ENCODE measurements around the gene CRB1.
"Not testable (repeated sequence)": the region's sequence is repeated elsewhere in the genome, so short reads cannot be mapped to it uniquely, and the experiment has no call there.

Gene CRB1

DNA sequence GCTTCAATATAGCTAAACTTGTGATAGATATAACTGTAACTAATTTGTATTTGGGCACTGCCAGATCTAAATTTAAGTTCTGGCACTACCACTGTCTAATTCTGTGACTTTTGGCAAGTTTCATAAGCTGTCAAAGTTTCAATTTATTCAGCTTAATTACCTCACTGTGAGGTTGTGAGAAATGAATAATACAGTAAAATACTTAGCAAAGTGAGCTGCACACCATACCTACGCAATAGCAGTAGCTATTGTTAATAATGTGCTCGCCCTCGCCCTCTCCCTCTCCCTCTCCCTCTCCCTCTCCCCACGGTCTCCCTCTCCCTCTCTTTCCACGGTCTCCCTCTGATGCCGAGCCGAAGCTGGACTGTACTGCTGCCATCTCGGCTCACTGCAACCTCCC lies 136.7 kb downstream of the CRB1 start:
- H4K8ac ChIP-seq (ENCODE audit: low read depth, low read length); H3K23ac ChIP-seq (ENCODE audit: low read depth, low read length, poor library complexity); H3K14ac ChIP-seq (ENCODE audit: low read length); H3K4me2 ChIP-seq (ENCODE audit: insufficient read depth, low read length, poor library complexity, severe bottlenecking); H2BK15ac ChIP-seq (ENCODE audit: low read length); H3K4me3 ChIP-seq (ENCODE audit: low read length in 2 of 2); H3K9ac ChIP-seq (ENCODE audit: low read depth, low read length, poor library complexity); H4K91ac ChIP-seq (ENCODE audit: low read depth, low read length, poor library complexity); H3K27me3 ChIP-seq (ENCODE audit: control insufficient read depth in 3 of 3, insufficient read depth in 3 of 3, low read depth in 1 of 3, low read length in 3 of 3); H3K18ac ChIP-seq (ENCODE audit: low read length); H3K4me1 ChIP-seq (ENCODE audit: control insufficient read depth in 2 of 2, insufficient read depth in 1 of 2, low read depth in 1 of 2, low read length in 2 of 2); H2BK12ac ChIP-seq (ENCODE audit: low read length); H2AK5ac ChIP-seq (ENCODE audit: low read depth, low read length); H3K79me1 ChIP-seq (ENCODE audit: low read depth, low read length); H3K4ac ChIP-seq (ENCODE audit: low read length); H3K9me3 ChIP-seq (replicated peaks in 1 of 2; ENCODE audit: control insufficient read depth in 2 of 2, insufficient read depth in 1 of 2, low read depth in 1 of 2, low read length in 2 of 2); H2BK5ac ChIP-seq (ENCODE audit: low read length); DNase-seq (ENCODE audit: low spot score); H3K36me3 ChIP-seq (replicated peaks in 1 of 2; ENCODE audit: control insufficient read depth in 2 of 2, insufficient read depth in 2 of 2, low read length in 2 of 2); H2BK120ac ChIP-seq (ENCODE audit: low read depth, low read length); H3K27ac ChIP-seq (replicated peaks; ENCODE audit: low read length); H2AFZ ChIP-seq (ENCODE audit: low read length): not testable (repeated sequence)
- no CpG with 5 or more reads among the region's 8 CpGs for WGBS, 2 donors (ENCODE audit: extremely low coverage in 2 of 2, insufficient read length in 2 of 2, insufficient replicate concordance in 1 of 2)

DNA sequence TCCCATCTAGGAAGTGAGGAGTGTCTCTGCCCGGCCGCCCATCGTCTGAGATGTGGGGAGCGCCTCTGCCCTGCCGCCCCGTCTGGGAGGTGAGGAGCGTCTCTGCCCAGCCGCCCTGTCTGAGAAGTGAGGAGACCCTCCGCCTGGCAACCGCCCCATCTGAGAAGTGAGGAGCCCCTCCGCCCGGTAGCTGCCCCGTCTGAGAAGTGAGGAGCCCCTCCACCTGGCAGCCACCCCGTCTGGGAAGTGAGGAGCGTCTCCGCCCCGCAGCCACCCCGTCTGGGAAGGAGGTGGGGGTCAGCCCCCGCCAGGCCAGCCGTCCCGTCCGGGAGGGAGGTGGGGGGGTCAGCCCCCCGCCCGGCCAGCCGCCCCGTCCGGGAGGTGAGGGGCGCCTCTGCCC lies 137.6 kb downstream of the CRB1 start:
- H3K14ac ChIP-seq (ENCODE audit: low read length); H3K9me3 ChIP-seq (replicated peaks in 1 of 2; ENCODE audit: control insufficient read depth in 2 of 2, insufficient read depth in 1 of 2, low read depth in 1 of 2, low read length in 2 of 2); H3K79me1 ChIP-seq (ENCODE audit: low read depth, low read length); H3K4ac ChIP-seq (ENCODE audit: low read length); H3K4me2 ChIP-seq (ENCODE audit: insufficient read depth, low read length, poor library complexity, severe bottlenecking); H2BK15ac ChIP-seq (ENCODE audit: low read length); H2AK5ac ChIP-seq (ENCODE audit: low read depth, low read length); H4K91ac ChIP-seq (ENCODE audit: low read depth, low read length, poor library complexity); H2BK120ac ChIP-seq (ENCODE audit: low read depth, low read length); H3K27ac ChIP-seq (replicated peaks; ENCODE audit: low read length); H3K18ac ChIP-seq (ENCODE audit: low read length); H2AFZ ChIP-seq (ENCODE audit: low read length); H2BK12ac ChIP-seq (ENCODE audit: low read length); H3K23ac ChIP-seq (ENCODE audit: low read depth, low read length, poor library complexity); H3K4me3 ChIP-seq (ENCODE audit: low read length in 2 of 2); H3K4me1 ChIP-seq (ENCODE audit: control insufficient read depth in 2 of 2, insufficient read depth in 1 of 2, low read depth in 1 of 2, low read length in 2 of 2); H3K36me3 ChIP-seq (replicated peaks in 1 of 2; ENCODE audit: control insufficient read depth in 2 of 2, insufficient read depth in 2 of 2, low read length in 2 of 2); H3K27me3 ChIP-seq (ENCODE audit: control insufficient read depth in 3 of 3, insufficient read depth in 3 of 3, low read depth in 1 of 3, low read length in 3 of 3); H4K8ac ChIP-seq (ENCODE audit: low read depth, low read length); H3K9ac ChIP-seq (ENCODE audit: low read depth, low read length, poor library complexity); DNase-seq (ENCODE audit: low spot score); H2BK5ac ChIP-seq (ENCODE audit: low read length): not testable (repeated sequence)
- WGBS, 2 donors (ENCODE audit: extremely low coverage in 2 of 2, insufficient read length in 2 of 2, insufficient replicate concordance in 1 of 2): no CpG with 5 or more reads among the region's 28 CpGs

DNA sequence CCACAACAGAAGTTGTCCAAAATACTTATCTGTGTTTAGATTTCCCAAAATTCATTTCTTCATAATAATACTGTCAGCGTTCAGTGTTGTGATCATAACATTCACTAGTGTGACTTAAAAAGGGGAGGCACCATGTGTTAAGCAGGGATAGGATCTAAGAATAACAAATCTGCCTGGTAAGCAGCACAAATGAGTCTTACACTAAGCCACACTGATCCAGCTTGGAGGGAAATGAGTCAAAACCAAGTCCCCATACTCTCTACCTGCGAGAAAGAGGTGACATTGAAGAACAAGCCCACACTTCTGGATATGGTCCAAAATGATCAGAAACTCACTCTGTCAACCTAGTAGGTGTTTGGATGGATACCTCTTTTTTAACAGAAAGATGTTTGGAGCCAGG lies 145.5 kb downstream of the CRB1 start:
- Histone ChIP-seq H2AK5ac (ENCODE audit: low read depth, low read length) (no peak overlapping the region), H4K91ac (ENCODE audit: low read depth, low read length, poor library complexity) (no peak overlapping the region), H3K4me3 (ENCODE audit: low read length in 2 of 2) (no peak overlapping the region), H3K36me3 (replicated peaks in 1 of 2; ENCODE audit: control insufficient read depth in 2 of 2, insufficient read depth in 2 of 2, low read length in 2 of 2) (no peaks in the 10 kb centered on the region), H3K27ac (replicated peaks; ENCODE audit: low read length) (no peak overlapping the region), H2BK12ac (ENCODE audit: low read length) (no peak overlapping the region), H3K4ac (ENCODE audit: low read length) (no peak overlapping the region), H3K14ac (ENCODE audit: low read length) (no peak overlapping the region), H2BK5ac (ENCODE audit: low read length) (no peak overlapping the region), H3K9me3 (replicated peaks in 1 of 2; ENCODE audit: control insufficient read depth in 2 of 2, insufficient read depth in 1 of 2, low read depth in 1 of 2, low read length in 2 of 2) (no peaks in the 10 kb centered on the region), H3K27me3 (ENCODE audit: control insufficient read depth in 3 of 3, insufficient read depth in 3 of 3, low read depth in 1 of 3, low read length in 3 of 3) (no peaks in the 10 kb centered on the region), H4K8ac (ENCODE audit: low read depth, low read length) (no peak overlapping the region), H3K4me2 (ENCODE audit: insufficient read depth, low read length, poor library complexity, severe bottlenecking) (no peak overlapping the region), H3K23ac (ENCODE audit: low read depth, low read length, poor library complexity) (no peak overlapping the region), H2BK15ac (ENCODE audit: low read length) (no peak overlapping the region), H3K4me1 (ENCODE audit: control insufficient read depth in 2 of 2, insufficient read depth in 1 of 2, low read depth in 1 of 2, low read length in 2 of 2) (no peaks in the 10 kb centered on the region), H3K18ac (ENCODE audit: low read length) (no peak overlapping the region), H2AFZ (ENCODE audit: low read length) (no peak overlapping the region), H3K79me1 (ENCODE audit: low read depth, low read length) (no peaks in the 10 kb centered on the region), H2BK120ac (ENCODE audit: low read depth, low read length) (no peak overlapping the region), H3K9ac (ENCODE audit: low read depth, low read length, poor library complexity) (no peak overlapping the region)
- DNase-seq (ENCODE audit: low spot score): no peak
- no CpG with 5 or more reads among the region's 2 CpGs for WGBS, 2 donors (ENCODE audit: extremely low coverage in 2 of 2, insufficient read length in 2 of 2, insufficient replicate concordance in 1 of 2)

DNA sequence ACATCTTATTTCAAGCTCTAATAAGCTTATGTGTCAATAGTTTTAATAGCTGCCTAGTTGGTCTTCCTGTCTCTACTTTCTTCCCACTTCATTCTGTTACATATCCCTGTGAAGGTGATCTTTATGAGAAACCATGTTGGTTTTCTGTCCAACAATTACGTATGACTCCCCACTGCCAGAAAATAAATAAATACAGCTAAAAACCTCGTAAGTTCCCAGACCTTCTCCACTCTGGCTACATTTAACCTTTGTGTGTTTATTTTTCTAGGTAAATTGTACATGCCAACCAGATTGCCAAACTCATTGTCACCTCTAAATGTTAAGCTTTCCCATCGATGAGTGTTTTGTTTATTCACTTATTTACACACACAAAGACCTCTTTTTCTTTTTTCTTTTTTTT lies 147.2 kb downstream of the CRB1 start:
- H3K23ac ChIP-seq (ENCODE audit: low read depth, low read length, poor library complexity): no peak overlapping the region
- H3K9ac ChIP-seq (ENCODE audit: low read depth, low read length, poor library complexity): no peak overlapping the region
- WGBS, 2 donors (ENCODE audit: extremely low coverage in 2 of 2, insufficient read length in 2 of 2, insufficient replicate concordance in 1 of 2): no CpG with 5 or more reads among the region's 3 CpGs
- no peak overlapping the region for H4K8ac ChIP-seq (ENCODE audit: low read depth, low read length)
- H2BK5ac ChIP-seq (ENCODE audit: low read length): no peak overlapping the region
- H3K36me3 ChIP-seq (replicated peaks in 1 of 2; ENCODE audit: control insufficient read depth in 2 of 2, insufficient read depth in 2 of 2, low read length in 2 of 2): no peaks in the 10 kb centered on the region
- no peaks in the 10 kb centered on the region for H3K27me3 ChIP-seq (ENCODE audit: control insufficient read depth in 3 of 3, insufficient read depth in 3 of 3, low read depth in 1 of 3, low read length in 3 of 3)
- H2AK5ac ChIP-seq (ENCODE audit: low read depth, low read length): no peak overlapping the region
- no peak overlapping the region for H2BK120ac ChIP-seq (ENCODE audit: low read depth, low read length)
- no peak overlapping the region for H3K27ac ChIP-seq (replicated peaks; ENCODE audit: low read length)
- H3K4ac ChIP-seq (ENCODE audit: low read length): no peak overlapping the region
- H3K14ac ChIP-seq (ENCODE audit: low read length): no peak overlapping the region
- no peak overlapping the region for H2BK15ac ChIP-seq (ENCODE audit: low read length)
- no peak overlapping the region for H2BK12ac ChIP-seq (ENCODE audit: low read length)
- no peaks in the 10 kb centered on the region for H3K9me3 ChIP-seq (replicated peaks in 1 of 2; ENCODE audit: control insufficient read depth in 2 of 2, insufficient read depth in 1 of 2, low read depth in 1 of 2, low read length in 2 of 2)
- DNase-seq (ENCODE audit: low spot score): no peak
- H2AFZ ChIP-seq (ENCODE audit: low read length): no peak overlapping the region
- no peak overlapping the region for H3K4me3 ChIP-seq (ENCODE audit: low read length in 2 of 2)
- no peak overlapping the region for H3K4me2 ChIP-seq (ENCODE audit: insufficient read depth, low read length, poor library complexity, severe bottlenecking)
- no peak overlapping the region for H4K91ac ChIP-seq (ENCODE audit: low read depth, low read length, poor library complexity)
- H3K18ac ChIP-seq (ENCODE audit: low read length): no peak overlapping the region
- H3K79me1 ChIP-seq (ENCODE audit: low read depth, low read length): no peaks in the 10 kb centered on the region
- no peaks in the 10 kb centered on the region for H3K4me1 ChIP-seq (ENCODE audit: control insufficient read depth in 2 of 2, insufficient read depth in 1 of 2, low read depth in 1 of 2, low read length in 2 of 2)
